Thyroid gland (tissue), 4 donors: ENCODE measurements around the gene CCDC50. TPM values are rescaled to one million over a fixed set of nuclear protein-coding genes. Genes with fewer than 3 reads are reported as not detected.

Experiments used
- DNase-seq, 2 donors: peaks; one replicate each; pipeline ENCODE4 v3.0.0-alpha.2; 2019
- H3K27ac ChIP-seq, 3 donors: fragments of 200-600 bp; sonication (generic); 1 replicate in 2 of 3; 2 replicates in 1 of 3; pipeline ENCODE4 v1.5.1; 2016 to 2019; ENCODE audit warnings: mild to moderate bottlenecking in 1 of 3, moderate library complexity in 1 of 3
- H3K27me3 ChIP-seq: fragments of 200-600 bp; sonication (generic); one replicate; pipeline ENCODE4 v1.5.1; 2019
- H3K36me3 ChIP-seq, 2 donors: fragments of 200-600 bp; sonication (generic); one replicate each; pipeline ENCODE4 v1.5.1; 2016 to 2019
- H3K4me1 ChIP-seq, 2 donors: fragments of 200-600 bp; sonication (generic); one replicate each; pipeline ENCODE4 v1.5.1; 2017 to 2019
- H3K4me3 ChIP-seq, 3 donors: fragments of 200-600 bp; sonication (generic); replicated peaks in 1 of 3; 1 replicate in 2 of 3; 2 replicates in 1 of 3; pipeline ENCODE4 v1.5.1; 2016; ENCODE audit warnings: mild to moderate bottlenecking in 1 of 3
- H3K9me3 ChIP-seq: fragments of 200-600 bp; sonication (generic); one replicate; pipeline ENCODE4 v1.5.1; 2017
- CTCF ChIP-seq, 6 experiments: fragments of 200-600 bp in 3 of 6; fragments of 450-650 bp in 3 of 6; sonication (generic) in 3 of 6; IDR thresholded peaks; one replicate each; pipeline ENCODE4 v1.5.1; 2016 to 2019; ENCODE audit warnings: antibody characterized with exemption in 6 of 6, mild to moderate bottlenecking in 2 of 6, inconsistent platforms in 1 of 6, moderate library complexity in 1 of 6
- POLR2A ChIP-seq, 2 donors: fragments of 450-650 bp; IDR thresholded peaks; one replicate each; pipeline ENCODE4 v1.6.1; 2017; ENCODE audit warnings: antibody characterized with exemption in 2 of 2, mild to moderate bottlenecking in 2 of 2, moderate library complexity in 1 of 2
- WGBS, 2 donors: methylation state at CpG; one replicate each; pipeline ENCODE4 v1.1.5; 2017; 5-methylcytosine and 5-hydroxymethylcytosine counted together
- intact Hi-C: fragments of 100-400 bp; cut with DNase I; formaldehyde crosslinking; loops from one replicate; pipeline ENCODE4 v1.15.1; 2023
- total RNA-seq, 4 donors: library from RNA; depleted of rRNA; stranded (reverse); fragments of >200 nt; gene quantifications; one replicate each; pipeline ENCODE4 v1.2.3, GENCODE V29; 2016

Gene CCDC50
- total RNA-seq, 4 donors from 2014 or later: 63.3 to 104 (median 91.1) TPM

GRCh38 chr3:191303596-191303995, 25.6 kb upstream of the CCDC50 start:
- no peak overlapping the region for H3K4me3 ChIP-seq
- TF ChIP-seq CTCF (IDR thresholded peaks at IDR 0.05) (no peak), POLR2A (IDR thresholded peaks at IDR 0.05) (no peak)
- H3K27me3 ChIP-seq: no peaks in the 10 kb centered on the region
- 88 to 91% methylated on average over 3 of the region's 3 CpGs for WGBS, 2 donors
- H3K36me3 ChIP-seq: no peaks in the 10 kb centered on the region
- intact Hi-C loops: no loop called here
- H3K4me1 ChIP-seq: no peaks in the 10 kb centered on the region
- DNase-seq: no peak
- H3K27ac ChIP-seq: no peak overlapping the region
- no peaks in the 10 kb centered on the region for H3K9me3 ChIP-seq

DNA sequence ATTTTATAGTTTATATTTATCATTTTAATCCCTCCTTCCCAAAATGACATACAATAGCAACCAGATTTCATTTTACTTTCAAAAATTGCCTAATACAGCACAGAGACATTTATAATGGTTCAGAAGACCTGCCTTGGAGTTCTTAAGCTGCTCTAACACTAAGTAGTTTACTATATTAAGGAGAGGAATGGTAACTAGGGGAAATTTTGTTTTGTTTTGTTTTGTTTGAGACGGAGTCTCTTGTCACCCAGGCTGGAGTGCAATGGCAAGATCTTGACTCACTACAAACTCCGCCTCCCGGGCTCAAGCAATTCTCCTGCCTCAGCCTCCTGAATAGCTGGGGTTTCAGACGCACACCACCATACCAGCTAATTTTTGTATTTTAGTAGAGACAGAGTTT, 22.8 kb upstream of the CCDC50 start:
- Histone ChIP-seq H3K27ac (no peak overlapping the region), H3K4me3 (no peak overlapping the region), H3K4me1 (no peaks in the 10 kb centered on the region), H3K27me3 (no peaks in the 10 kb centered on the region), H3K36me3 (no peaks in the 10 kb centered on the region), H3K9me3 (no peaks in the 10 kb centered on the region)
- intact Hi-C loops: no loop called here
- DNase-seq: no peak
- 85% methylated on average over 4 of the region's 4 CpGs for WGBS, 2 donors
- TF ChIP-seq CTCF (IDR thresholded peaks at IDR 0.05): no peak
- no peak for TF ChIP-seq POLR2A (IDR thresholded peaks at IDR 0.05)

- Histone ChIP-seq H3K9me3 (no peaks in the 10 kb centered on the region), H3K27me3 (no peaks in the 10 kb centered on the region), H3K4me1 (no peaks in the 10 kb centered on the region), H3K36me3 (no peaks in the 10 kb centered on the region), H3K27ac (no peak overlapping the region), H3K4me3 (no peak overlapping the region)
- TF ChIP-seq CTCF (IDR thresholded peaks at IDR 0.05): no peak
- no peak for TF ChIP-seq POLR2A (IDR thresholded peaks at IDR 0.05)
- DNase-seq: no peak
- intact Hi-C loops: no loop called here
- WGBS, 2 donors: 83 to 84% methylated on average over 4 of the region's 4 CpGs
Observed at GRCh38 chr3:191307341-191307740, 21.9 kb upstream of the CCDC50 start.

DNA sequence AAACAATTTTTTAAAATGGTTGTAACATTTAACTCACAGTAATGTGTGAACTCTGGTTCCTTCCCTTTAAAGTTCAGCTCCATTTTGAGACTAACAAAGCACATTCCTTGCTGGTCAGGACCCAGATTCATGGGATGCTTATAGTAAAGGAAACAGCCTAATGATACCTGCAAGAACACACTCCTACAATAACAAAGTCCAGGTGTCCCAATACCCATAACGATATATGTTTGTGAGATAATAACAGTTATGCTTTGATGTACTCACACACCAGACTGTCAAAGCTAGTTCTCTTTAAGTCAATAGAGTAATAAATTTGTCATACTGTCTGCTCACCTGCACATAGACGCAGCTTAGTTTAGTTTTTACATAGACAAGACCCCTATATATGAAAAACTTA, 15.9 kb upstream of the CCDC50 start:
- TF ChIP-seq CTCF (IDR thresholded peaks at IDR 0.05): no peak
- no peak for TF ChIP-seq POLR2A (IDR thresholded peaks at IDR 0.05)
- no peak overlapping the region for H3K27ac ChIP-seq
- no peaks in the 10 kb centered on the region for H3K27me3 ChIP-seq
- no peaks in the 10 kb centered on the region for H3K36me3 ChIP-seq
- no peaks in the 10 kb centered on the region for H3K4me1 ChIP-seq
- H3K9me3 ChIP-seq: no peaks in the 10 kb centered on the region
- no peak for DNase-seq
- no peak overlapping the region for H3K4me3 ChIP-seq
- 95% methylated on average over 2 of the region's 2 CpGs for WGBS, 2 donors
- intact Hi-C loops: no loop called here

DNA sequence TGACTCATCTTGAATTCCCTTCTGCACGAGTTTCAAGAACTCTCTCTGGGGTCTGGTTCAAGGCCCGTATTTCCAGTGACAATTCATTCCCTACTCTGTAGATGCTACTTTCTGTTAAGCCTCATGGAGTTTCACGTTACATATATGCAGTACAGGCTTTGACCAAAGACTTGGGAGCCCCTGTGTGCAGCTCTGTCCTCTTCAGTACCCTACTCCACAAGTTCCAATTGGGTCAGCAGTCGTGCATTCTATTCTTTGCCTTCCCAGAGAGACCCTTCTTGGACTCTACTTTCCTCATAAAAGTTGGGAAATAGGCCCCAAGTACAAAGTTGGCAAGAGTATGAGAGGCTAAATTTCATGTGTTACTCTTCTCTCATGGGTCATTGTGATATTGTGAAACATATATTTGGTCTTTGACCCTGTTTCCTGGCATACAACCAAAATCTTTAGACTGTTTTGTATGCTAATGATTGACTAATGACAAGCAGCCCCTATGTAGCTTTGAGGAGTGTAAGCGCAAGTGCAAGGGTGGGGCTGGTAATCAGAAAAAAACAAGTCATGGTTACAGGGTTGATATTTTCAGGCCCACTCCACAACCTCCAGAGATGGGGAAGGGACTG, 15.0 kb upstream of the CCDC50 start:
- no peaks in the 10 kb centered on the region for H3K4me1 ChIP-seq
- H3K27ac ChIP-seq: no peak overlapping the region
- H3K4me3 ChIP-seq: no peak overlapping the region
- no peaks in the 10 kb centered on the region for H3K9me3 ChIP-seq
- TF ChIP-seq POLR2A (IDR thresholded peaks at IDR 0.05): no peak
- TF ChIP-seq CTCF (IDR thresholded peaks at IDR 0.05): no peak
- 82 to 90% methylated on average over 5 of the region's 5 CpGs for WGBS, 2 donors
- H3K36me3 ChIP-seq: no peaks in the 10 kb centered on the region
- no peak for DNase-seq
- intact Hi-C loops: no loop called here
- H3K27me3 ChIP-seq: no peaks in the 10 kb centered on the region
